Colonic mucosa (tissue), 4 donors: ENCODE measurements around the gene CD1B. TPM values are rescaled to one million over a fixed set of nuclear protein-coding genes. Genes with fewer than 3 reads are reported as not detected.

Experiments used
- DNase-seq: peaks from one replicate; pipeline ENCODE4 v3.0.0-alpha.2; 2020
- H3K27ac ChIP-seq: fragments of 200-600 bp; one replicate; pipeline ENCODE4 v1.8.0; 2021
- H3K27me3 ChIP-seq: fragments of 200-600 bp; one replicate; pipeline ENCODE4 v1.8.0; 2021
- H3K36me3 ChIP-seq: fragments of 200-600 bp; one replicate; pipeline ENCODE4 v1.8.0; 2021
- H3K4me1 ChIP-seq: fragments of 200-600 bp; one replicate; pipeline ENCODE4 v1.8.0; 2021; ENCODE audit warnings: mild to moderate bottlenecking
- H3K4me3 ChIP-seq: fragments of 200-600 bp; one replicate; pipeline ENCODE4 v1.8.0; 2021
- H3K9ac ChIP-seq, 2 donors: one replicate each; pipeline ENCODE4 v1.7.0; 2013; ENCODE audit warnings: control low read depth in 2 of 2, low read depth in 2 of 2, low read length in 2 of 2
- H3K9me3 ChIP-seq: fragments of 200-600 bp; one replicate; pipeline ENCODE4 v1.8.0; 2021
- intact Hi-C: fragments of 100-400 bp; cut with DNase I; formaldehyde crosslinking; loops from one replicate; pipeline ENCODE4 v1.14.1; 2022
- total RNA-seq, 2 donors: library from RNA; stranded (reverse); fragmentation: NEBNext Ultra II Directional in 1 of 2; extraction: Animal tissue kit (Norgen Biotek cat#: 25700) in 1 of 2; gene quantifications; one replicate each; pipeline ENCODE4 v1.2.1, GENCODE V29; 2021
- TF ChIP-seq, protein P1 (sequence below): fragments of 200-600 bp; IDR thresholded peaks from one replicate; pipeline ENCODE4 v1.8.0; 2022; ENCODE audit warnings: antibody characterized with exemption, mild to moderate bottlenecking
- donor health status: healthy.
- donor health status: DM: no; HTN: no; CAD: no.
- donor health status: DM: no; HTN: no; CAD: no.

Gene CD1B
- total RNA-seq, 2 donors from 2014 or later, result not detected

DNA sequence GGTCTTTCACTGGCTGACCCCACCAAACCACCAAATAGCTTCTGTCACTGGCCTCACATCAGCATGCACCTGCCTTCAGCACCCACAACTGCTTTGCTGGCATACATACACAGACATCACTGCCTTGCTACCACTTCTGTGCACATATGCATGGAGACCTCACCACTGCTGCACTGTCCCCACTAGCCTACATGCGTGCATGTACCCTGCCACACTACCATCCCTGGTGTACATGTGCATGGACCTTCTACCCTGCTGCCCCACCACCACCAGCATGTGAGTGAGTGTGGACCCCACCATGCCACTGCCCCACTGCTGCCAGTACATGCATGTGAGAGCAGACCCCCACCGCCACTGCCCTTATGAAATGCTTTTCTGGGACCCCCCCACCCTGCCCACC lies 35.5 kb downstream of the CD1B start:
- intact Hi-C loops, result no loop called here
- no peaks in the 10 kb centered on the region for H3K36me3 ChIP-seq
- H3K27ac ChIP-seq, result no peak overlapping the region
- H3K27me3 ChIP-seq, result no peaks in the 10 kb centered on the region
- H3K4me1 ChIP-seq, result no peaks in the 10 kb centered on the region
- no peak overlapping the region for H3K4me3 ChIP-seq
- no peak for DNase-seq
- TF ChIP-seq, protein P1, sequence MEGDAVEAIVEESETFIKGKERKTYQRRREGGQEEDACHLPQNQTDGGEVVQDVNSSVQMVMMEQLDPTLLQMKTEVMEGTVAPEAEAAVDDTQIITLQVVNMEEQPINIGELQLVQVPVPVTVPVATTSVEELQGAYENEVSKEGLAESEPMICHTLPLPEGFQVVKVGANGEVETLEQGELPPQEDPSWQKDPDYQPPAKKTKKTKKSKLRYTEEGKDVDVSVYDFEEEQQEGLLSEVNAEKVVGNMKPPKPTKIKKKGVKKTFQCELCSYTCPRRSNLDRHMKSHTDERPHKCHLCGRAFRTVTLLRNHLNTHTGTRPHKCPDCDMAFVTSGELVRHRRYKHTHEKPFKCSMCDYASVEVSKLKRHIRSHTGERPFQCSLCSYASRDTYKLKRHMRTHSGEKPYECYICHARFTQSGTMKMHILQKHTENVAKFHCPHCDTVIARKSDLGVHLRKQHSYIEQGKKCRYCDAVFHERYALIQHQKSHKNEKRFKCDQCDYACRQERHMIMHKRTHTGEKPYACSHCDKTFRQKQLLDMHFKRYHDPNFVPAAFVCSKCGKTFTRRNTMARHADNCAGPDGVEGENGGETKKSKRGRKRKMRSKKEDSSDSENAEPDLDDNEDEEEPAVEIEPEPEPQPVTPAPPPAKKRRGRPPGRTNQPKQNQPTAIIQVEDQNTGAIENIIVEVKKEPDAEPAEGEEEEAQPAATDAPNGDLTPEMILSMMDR, result no peak
- no peak overlapping the region for H3K9ac ChIP-seq
- no peaks in the 10 kb centered on the region for H3K9me3 ChIP-seq

DNA sequence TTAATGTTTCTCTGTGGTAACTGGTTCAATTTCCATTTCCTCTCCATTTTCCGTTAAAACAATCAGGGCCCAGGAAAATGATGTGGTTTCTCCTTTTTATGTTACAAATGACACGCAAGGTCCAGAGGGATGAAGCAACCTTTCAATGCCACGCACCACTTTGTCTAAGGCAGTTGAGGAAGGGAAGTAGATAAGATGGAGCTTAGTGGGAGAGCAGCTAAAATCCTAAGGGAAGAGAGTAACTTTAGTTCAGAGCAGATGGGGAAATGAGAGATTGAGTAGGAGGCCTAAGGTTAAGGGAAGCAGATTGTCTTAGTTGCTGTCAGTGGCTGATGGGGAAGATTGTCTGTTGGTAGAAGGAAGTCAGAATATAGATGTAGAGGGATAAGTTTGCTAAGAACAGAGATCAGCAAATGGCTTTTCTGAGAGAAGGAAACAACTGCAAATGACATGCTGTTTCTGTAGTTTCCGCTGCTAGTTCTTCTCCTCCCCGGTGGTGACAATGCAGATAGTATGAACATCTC lies 40.9 kb downstream of the CD1B start:
- intact Hi-C loops, result no loop called here
- no peak overlapping the region for H3K4me3 ChIP-seq
- H3K4me1 ChIP-seq, result no peaks in the 10 kb centered on the region
- H3K27ac ChIP-seq, result no peak overlapping the region
- DNase-seq, result no peak
- H3K9ac ChIP-seq, result no peak overlapping the region
- no peaks in the 10 kb centered on the region for H3K36me3 ChIP-seq
- TF ChIP-seq, protein P1, result no peak
- no peaks in the 10 kb centered on the region for H3K9me3 ChIP-seq
- no peaks in the 10 kb centered on the region for H3K27me3 ChIP-seq

DNA sequence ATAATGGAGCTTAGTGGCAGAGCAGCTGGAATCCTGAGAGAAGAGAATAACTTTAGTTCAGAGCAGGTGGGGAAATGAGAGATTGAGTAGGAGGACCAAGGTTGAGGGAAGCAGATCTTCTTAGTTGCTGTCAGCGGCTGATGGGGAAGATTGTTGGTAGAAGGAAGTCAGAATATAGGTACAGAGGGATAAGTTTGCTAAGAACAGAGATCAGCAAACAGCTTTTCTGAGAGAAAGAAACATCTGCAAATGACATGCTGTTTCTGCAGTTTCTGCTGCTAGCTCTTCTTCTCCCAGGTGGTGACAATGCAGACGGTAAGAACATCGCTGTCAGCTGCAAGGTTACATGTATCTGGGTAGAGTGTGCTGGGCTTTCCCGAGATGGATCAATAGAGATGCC lies 41.5 kb downstream of the CD1B start, which contains the start of gene CD1C:
CD1C (plus strand) TSS at position 113 of the 400 bp plus-strand sequence; CDS start at position 255, 142 bp downstream.
- Histone ChIP-seq H3K27me3 (no peaks in the 10 kb centered on the region), H3K27ac (no peak within 1 kb of the TSS), H3K9me3 (no peaks in the 10 kb centered on the region), H3K4me1 (no peaks in the 10 kb centered on the region), H3K9ac (no peak within 1 kb of the TSS), H3K4me3 (no peak within 1 kb of the TSS), H3K36me3 (no peaks in the 10 kb centered on the region)
- DNase-seq, result no peak
- TF ChIP-seq, protein P1, result no peak
- intact Hi-C loops, result no loop called here

- TF ChIP-seq, protein P1, result no peak
- Histone ChIP-seq H3K9me3 (no peaks in the 10 kb centered on the region), H3K36me3 (no peaks in the 10 kb centered on the region), H3K27ac (no peak overlapping the region), H3K4me1 (no peaks in the 10 kb centered on the region), H3K27me3 (no peaks in the 10 kb centered on the region), H3K4me3 (no peak overlapping the region), H3K9ac (no peak overlapping the region)
- DNase-seq, result no peak
- intact Hi-C loops, result no loop called here
These were observed 44.4 kb downstream of the CD1B start for GRCh38 chr1:158286941-158287346.

DNA sequence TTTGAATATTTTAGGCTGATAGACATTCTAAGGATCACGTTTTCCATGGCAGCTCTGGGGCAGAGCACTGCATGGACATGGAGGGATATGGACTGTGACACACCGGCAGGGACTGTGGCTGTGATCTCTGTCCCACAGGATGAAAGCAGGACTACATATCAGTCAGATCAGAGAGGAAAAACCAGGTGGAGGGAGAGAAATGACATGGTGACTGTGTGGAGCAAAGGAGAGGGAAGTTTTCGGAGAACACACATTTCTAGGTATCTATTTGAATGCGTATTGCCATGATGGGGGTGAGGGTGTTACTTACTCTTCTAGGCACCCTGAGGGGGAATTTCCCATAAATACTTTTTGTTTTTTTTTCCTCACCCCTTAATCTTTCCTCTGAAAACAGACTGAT lies 44.8 kb downstream of the CD1B start:
- TF ChIP-seq, protein P1, result no peak
- H3K4me1 ChIP-seq, result no peaks in the 10 kb centered on the region
- no peaks in the 10 kb centered on the region for H3K36me3 ChIP-seq
- no peak for DNase-seq
- no peaks in the 10 kb centered on the region for H3K27me3 ChIP-seq
- H3K9ac ChIP-seq, result no peak overlapping the region
- no peaks in the 10 kb centered on the region for H3K9me3 ChIP-seq
- intact Hi-C loops, result no loop called here
- no peak overlapping the region for H3K27ac ChIP-seq
- H3K4me3 ChIP-seq, result no peak overlapping the region
